ENCODE results near the gene CHMP6. TPM values are rescaled to one million over a fixed set of nuclear protein-coding genes. Genes with fewer than 3 reads are reported as not detected.

The CHMP6 gene
- total and polyA plus RNA-seq, 7 experiments from 2014 or later: 26.4 to 55.4 (median 46.2) TPM

GRCh38 chr17:81043725-81044427, 52.2 kb downstream of the CHMP6 start:
- DNase-seq (no peak), ATAC-seq (no peak)
- POLR2A ChIA-PET: no interaction called here
- Histone ChIP-seq H3K4me1 (ENCODE audit: control insufficient read depth in 2 of 2, insufficient read depth in 2 of 2, low read length in 2 of 2) (peaks cover under 1% of the 10 kb centered on the region in 2 donors), H3K27me3 (ENCODE audit: control insufficient read depth in 2 of 2, insufficient read depth in 2 of 2, low read length in 2 of 2) (no peaks in the 10 kb centered on the region), H3K9me3 (ENCODE audit: control insufficient read depth in 2 of 3, low read length in 3 of 3) (no peaks in the 10 kb centered on the region), H3K36me3 (ENCODE audit: control insufficient read depth in 2 of 3, insufficient read depth in 3 of 3, low read length in 3 of 3) (no peaks in the 10 kb centered on the region), H3K27ac (ENCODE audit: low read depth, low read length) (no peak overlapping the region), H3K4me3 (ENCODE audit: low read length) (no peak overlapping the region)
- Mint-ChIP-seq H3K36me3 (no peaks in the 10 kb centered on the region), H3K27me3 (no peaks in the 10 kb centered on the region), H3K9me3 (no peaks in the 10 kb centered on the region), H3K27ac (no peak overlapping the region), H3K4me3 (no peak overlapping the region), H3K4me1 (peaks cover 0 to 4% (median 0%) of the 10 kb centered on the region in 7 donors)
- CTCF ChIA-PET: no interaction called here
- intact Hi-C loops (cut with micrococcal nuclease): no loop called here

- no peaks in the 10 kb centered on the region for H3K27me3 Mint-ChIP-seq
Observed at GRCh38 chr17:81044428-81044763, 52.8 kb downstream of the CHMP6 start.

GRCh38 chr17:81044764-81045589, 53.3 kb downstream of the CHMP6 start:
- H3K4me3 Mint-ChIP-seq: no peak overlapping the region
- peaks cover 8 to 9% of the 10 kb centered on the region in 2 donors for H3K4me1 ChIP-seq (ENCODE audit: control insufficient read depth in 2 of 2, insufficient read depth in 2 of 2, low read length in 2 of 2)
- no peaks in the 10 kb centered on the region for H3K36me3 Mint-ChIP-seq
- no peaks in the 10 kb centered on the region for H3K36me3 ChIP-seq (ENCODE audit: control insufficient read depth in 2 of 3, insufficient read depth in 3 of 3, low read length in 3 of 3)
- H3K27ac ChIP-seq (ENCODE audit: low read depth, low read length): no peak overlapping the region
- intact Hi-C loops (cut with micrococcal nuclease): no loop called here
- H3K4me3 ChIP-seq (ENCODE audit: low read length): no peak overlapping the region
- no peaks in the 10 kb centered on the region for H3K9me3 Mint-ChIP-seq
- peaks cover 4 to 11% (median 6%) of the 10 kb centered on the region in 7 donors for H3K4me1 Mint-ChIP-seq
- H3K27me3 ChIP-seq (ENCODE audit: control insufficient read depth in 2 of 2, insufficient read depth in 2 of 2, low read length in 2 of 2): no peaks in the 10 kb centered on the region
- ATAC-seq (no peak), DNase-seq (no peak)
- H3K27me3 Mint-ChIP-seq: no peaks in the 10 kb centered on the region
- CTCF ChIA-PET: no interaction called here
- POLR2A ChIA-PET: no interaction called here
- H3K9me3 ChIP-seq (ENCODE audit: control insufficient read depth in 2 of 3, low read length in 3 of 3): no peaks in the 10 kb centered on the region
- no peak overlapping the region for H3K27ac Mint-ChIP-seq

More at GRCh38 chr17:81044428-81044763, 52.8 kb downstream of the CHMP6 start:
- H3K4me3 ChIP-seq (ENCODE audit: low read length): no peak overlapping the region
- Mint-ChIP-seq H3K4me1 (peaks cover 2 to 9% (median 4%) of the 10 kb centered on the region in 7 donors), H3K9me3 (no peaks in the 10 kb centered on the region), H3K4me3 (no peak overlapping the region), H3K36me3 (no peaks in the 10 kb centered on the region), H3K27ac (no peak overlapping the region)
- DNase-seq (no peak), ATAC-seq (no peak)
- H3K4me1 ChIP-seq (ENCODE audit: control insufficient read depth in 2 of 2, insufficient read depth in 2 of 2, low read length in 2 of 2): peaks cover 4 to 6% of the 10 kb centered on the region in 2 donors
- H3K27ac ChIP-seq (ENCODE audit: low read depth, low read length): no peak overlapping the region
- no peaks in the 10 kb centered on the region for H3K27me3 ChIP-seq (ENCODE audit: control insufficient read depth in 2 of 2, insufficient read depth in 2 of 2, low read length in 2 of 2)
- POLR2A ChIA-PET: no interaction called here
- intact Hi-C loops (cut with micrococcal nuclease): no loop called here
- H3K36me3 ChIP-seq (ENCODE audit: control insufficient read depth in 2 of 3, insufficient read depth in 3 of 3, low read length in 3 of 3): no peaks in the 10 kb centered on the region
- H3K9me3 ChIP-seq (ENCODE audit: control insufficient read depth in 2 of 3, low read length in 3 of 3): no peaks in the 10 kb centered on the region
- CTCF ChIA-PET: no interaction called here

- Mint-ChIP-seq H3K4me3 (no peak overlapping the region), H3K27me3 (no peaks in the 10 kb centered on the region), H3K4me1 (peaks cover 4 to 12% (median 6%) of the 10 kb centered on the region in 7 donors), H3K27ac (no peak overlapping the region), H3K36me3 (no peaks in the 10 kb centered on the region), H3K9me3 (no peaks in the 10 kb centered on the region)
- Histone ChIP-seq H3K9me3 (ENCODE audit: control insufficient read depth in 2 of 3, low read length in 3 of 3) (no peaks in the 10 kb centered on the region), H3K4me3 (ENCODE audit: low read length) (no peak overlapping the region), H3K27me3 (ENCODE audit: control insufficient read depth in 2 of 2, insufficient read depth in 2 of 2, low read length in 2 of 2) (no peaks in the 10 kb centered on the region), H3K4me1 (ENCODE audit: control insufficient read depth in 2 of 2, insufficient read depth in 2 of 2, low read length in 2 of 2) (peaks cover 8 to 9% of the 10 kb centered on the region in 2 donors), H3K27ac (ENCODE audit: low read depth, low read length) (no peak overlapping the region), H3K36me3 (ENCODE audit: control insufficient read depth in 2 of 3, insufficient read depth in 3 of 3, low read length in 3 of 3) (no peaks in the 10 kb centered on the region)
- DNase-seq (no peak), ATAC-seq (no peak)
- ChIA-PET CTCF (no interaction called here), POLR2A (no interaction called here)
- intact Hi-C loops (cut with micrococcal nuclease): no loop called here
Observed at GRCh38 chr17:81045590-81046095, 54.0 kb downstream of the CHMP6 start.

GRCh38 chr17:81046132-81046769, 54.6 kb downstream of the CHMP6 start:
- no peak overlapping the region for H3K4me3 Mint-ChIP-seq
- Histone ChIP-seq H3K36me3 (ENCODE audit: control insufficient read depth in 2 of 3, insufficient read depth in 3 of 3, low read length in 3 of 3) (no peaks in the 10 kb centered on the region), H3K4me1 (ENCODE audit: control insufficient read depth in 2 of 2, insufficient read depth in 2 of 2, low read length in 2 of 2) (peaks cover 8 to 9% of the 10 kb centered on the region in 2 donors), H3K27me3 (ENCODE audit: control insufficient read depth in 2 of 2, insufficient read depth in 2 of 2, low read length in 2 of 2) (no peaks in the 10 kb centered on the region), H3K4me3 (ENCODE audit: low read length) (no peak overlapping the region), H3K9me3 (ENCODE audit: control insufficient read depth in 2 of 3, low read length in 3 of 3) (no peaks in the 10 kb centered on the region), H3K27ac (ENCODE audit: low read depth, low read length) (no peak overlapping the region)
- no peak for ATAC-seq
- H3K27ac Mint-ChIP-seq: no peak overlapping the region
- H3K36me3 Mint-ChIP-seq: no peaks in the 10 kb centered on the region
- H3K4me1 Mint-ChIP-seq: peaks cover 4 to 15% (median 6%) of the 10 kb centered on the region in 7 donors
- intact Hi-C loops (cut with micrococcal nuclease): no loop called here
- ChIA-PET CTCF (no interaction called here), POLR2A (no interaction called here)
- H3K27me3 Mint-ChIP-seq: no peaks in the 10 kb centered on the region
- no peak for DNase-seq
- no peaks in the 10 kb centered on the region for H3K9me3 Mint-ChIP-seq

GRCh38 chr17:81046770-81047359, 55.2 kb downstream of the CHMP6 start:
- no peak overlapping the region for H3K4me3 ChIP-seq (ENCODE audit: low read length)
- Mint-ChIP-seq H3K4me3 (no peak overlapping the region), H3K9me3 (no peaks in the 10 kb centered on the region), H3K27ac (no peak overlapping the region), H3K4me1 (peaks cover 4 to 17% (median 6%) of the 10 kb centered on the region in 7 donors), H3K27me3 (no peaks in the 10 kb centered on the region), H3K36me3 (no peaks in the 10 kb centered on the region)
- POLR2A ChIA-PET: no interaction called here
- CTCF ChIA-PET: no interaction called here
- H3K36me3 ChIP-seq (ENCODE audit: control insufficient read depth in 2 of 3, insufficient read depth in 3 of 3, low read length in 3 of 3): no peaks in the 10 kb centered on the region
- no peak overlapping the region for H3K27ac ChIP-seq (ENCODE audit: low read depth, low read length)
- intact Hi-C loops (cut with micrococcal nuclease): no loop called here
- H3K27me3 ChIP-seq (ENCODE audit: control insufficient read depth in 2 of 2, insufficient read depth in 2 of 2, low read length in 2 of 2): no peaks in the 10 kb centered on the region
- H3K4me1 ChIP-seq (ENCODE audit: control insufficient read depth in 2 of 2, insufficient read depth in 2 of 2, low read length in 2 of 2): peaks cover 8 to 9% of the 10 kb centered on the region in 2 donors
- H3K9me3 ChIP-seq (ENCODE audit: control insufficient read depth in 2 of 3, low read length in 3 of 3): no peaks in the 10 kb centered on the region
- DNase-seq (no peak), ATAC-seq (no peak)

Measured in naive thymus-derived CD4-positive, alpha-beta T cell (primary cell).